H9 (cell line): ENCODE data around the gene PKP1. TPM values are rescaled to one million over a fixed set of nuclear protein-coding genes. Genes with fewer than 3 reads are reported as not detected.

ENCODE experiments used
- DNase-seq: peaks from one replicate; pipeline ENCODE4 v3.0.0-alpha.2; 2017
- H2AFZ ChIP-seq: one replicate; pipeline ENCODE4 v1.6.1; 2013; ENCODE audit warnings: mild to moderate bottlenecking, low read length, control low read depth, moderate library complexity
- H2AK5ac ChIP-seq: 2 replicates; pipeline ENCODE4 v1.6.1; 2013; ENCODE audit warnings: low read length, control low read depth, mixed read lengths; ENCODE audit not compliant: insufficient read length
- H2BK120ac ChIP-seq: one replicate; pipeline ENCODE4 v1.6.1; 2013; ENCODE audit warnings: low read depth, mild to moderate bottlenecking, low read length, control low read depth, inconsistent platforms; ENCODE audit not compliant: poor library complexity, severe bottlenecking
- H2BK12ac ChIP-seq: 2 replicates; pipeline ENCODE4 v1.6.1; 2013; ENCODE audit warnings: low read length, control low read depth, mixed read lengths, low read depth; ENCODE audit not compliant: insufficient read length
- H2BK15ac ChIP-seq: 2 replicates; pipeline ENCODE4 v1.6.1; 2013; ENCODE audit warnings: low read depth, low read length, control low read depth
- H2BK20ac ChIP-seq: one replicate; pipeline ENCODE4 v1.6.1; 2013; ENCODE audit warnings: low read depth, mild to moderate bottlenecking, low read length, control low read depth, inconsistent platforms; ENCODE audit not compliant: poor library complexity, severe bottlenecking
- H2BK5ac ChIP-seq: 2 replicates; pipeline ENCODE4 v1.6.1; 2013; ENCODE audit warnings: low read length, control low read depth, mixed read lengths; ENCODE audit not compliant: insufficient read length
- H3K14ac ChIP-seq: 2 replicates; pipeline ENCODE4 v1.6.1; 2013; ENCODE audit warnings: low read length, control low read depth; ENCODE audit not compliant: insufficient read depth
- H3K18ac ChIP-seq: 2 replicates; pipeline ENCODE4 v1.6.1; 2013; ENCODE audit warnings: low read depth, mild to moderate bottlenecking, mixed read lengths, low read length, control low read depth; ENCODE audit not compliant: insufficient read length
- H3K23ac ChIP-seq: 2 replicates; pipeline ENCODE4 v1.6.1; 2013; ENCODE audit warnings: low read length, control low read depth, mixed read lengths, low read depth; ENCODE audit not compliant: insufficient read length
- H3K23me2 ChIP-seq: 2 replicates; pipeline ENCODE4 v1.6.1; 2013; ENCODE audit warnings: low read depth, mild to moderate bottlenecking, mixed read lengths, low read length, control low read depth; ENCODE audit not compliant: insufficient read length, poor library complexity, severe bottlenecking
- H3K27ac ChIP-seq: 2 replicates; pipeline ENCODE4 v1.5.1; 2013; ENCODE audit warnings: low read length, control low read depth, mixed read lengths, low read depth; ENCODE audit not compliant: insufficient read length
- H3K27me3 ChIP-seq: 2 replicates; pipeline ENCODE4 v1.6.1; 2013; ENCODE audit warnings: low read length, control low read depth, inconsistent platforms; ENCODE audit not compliant: insufficient read depth
- H3K4ac ChIP-seq: 2 replicates; pipeline ENCODE4 v1.6.1; 2013; ENCODE audit warnings: low read depth, mild to moderate bottlenecking, control low read depth, inconsistent platforms, low read length, moderate library complexity
- H3K4me1 ChIP-seq: 2 replicates; pipeline ENCODE4 v1.6.1; 2013; ENCODE audit warnings: low read length, control low read depth, inconsistent platforms; ENCODE audit not compliant: insufficient read depth
- H3K4me2 ChIP-seq: 2 replicates; pipeline ENCODE4 v1.6.1; 2013; ENCODE audit warnings: low read length, control low read depth, mixed read lengths; ENCODE audit not compliant: insufficient read length, insufficient read depth
- H3K56ac ChIP-seq: 2 replicates; pipeline ENCODE4 v1.6.1; 2013; ENCODE audit warnings: low read depth, mild to moderate bottlenecking, mixed read lengths, low read length, control low read depth; ENCODE audit not compliant: insufficient read length
- H3K79me1 ChIP-seq: 2 replicates; pipeline ENCODE4 v1.6.1; 2013; ENCODE audit warnings: low read depth, mild to moderate bottlenecking, moderate library complexity, low read length, control low read depth, inconsistent platforms; ENCODE audit not compliant: insufficient read depth, poor library complexity, severe bottlenecking
- H3K79me2 ChIP-seq: 2 replicates; pipeline ENCODE4 v1.6.1; 2013; ENCODE audit warnings: low read length, control low read depth, inconsistent platforms; ENCODE audit not compliant: insufficient read depth
- H3K9ac ChIP-seq: 2 replicates; pipeline ENCODE4 v1.6.1; 2013; ENCODE audit warnings: low read length, control low read depth, mixed read lengths; ENCODE audit not compliant: insufficient read length; ENCODE audit errors: extremely low read depth
- H3K9me3 ChIP-seq: one replicate; pipeline ENCODE4 v1.6.1; 2013; ENCODE audit warnings: low read depth, low read length, inconsistent platforms; ENCODE audit not compliant: control insufficient read depth
- H3T11ph ChIP-seq: one replicate; pipeline ENCODE4 v1.6.1; 2013; ENCODE audit warnings: mild to moderate bottlenecking, low read length, control low read depth, inconsistent platforms
- H4K20me1 ChIP-seq: one replicate; pipeline ENCODE4 v1.6.1; 2013; ENCODE audit not compliant: control insufficient read depth, insufficient read length, insufficient read depth
- H4K5ac ChIP-seq: 2 replicates; pipeline ENCODE4 v1.6.1; 2013; ENCODE audit warnings: low read depth, mild to moderate bottlenecking, mixed read lengths, low read length, control low read depth; ENCODE audit not compliant: insufficient read length
- H4K8ac ChIP-seq: replicated peaks from 2 replicates; pipeline ENCODE4 v1.6.1; 2013; ENCODE audit warnings: low read length, control low read depth, mixed read lengths, low read depth; ENCODE audit not compliant: insufficient read length
- H4K91ac ChIP-seq: 2 replicates; pipeline ENCODE4 v1.6.1; 2013; ENCODE audit warnings: low read depth, mild to moderate bottlenecking, moderate library complexity, mixed read lengths, low read length, control low read depth; ENCODE audit not compliant: insufficient read length
- H3K27ac Mint-ChIP-seq, 3 experiments: 2 replicates in 2 of 3; 3 replicates in 1 of 3; pipeline ENCODE4 v1.8.0; 2020 to 2021; ENCODE audit warnings: mixed read lengths in 3 of 3, mild to moderate bottlenecking in 1 of 3, moderate library complexity in 1 of 3
- H3K27me3 Mint-ChIP-seq: 2 replicates; pipeline ENCODE4 v1.8.0; 2021; ENCODE audit warnings: low read depth, mild to moderate bottlenecking, moderate library complexity, mixed read lengths
- H3K36me3 Mint-ChIP-seq, 3 experiments: 2 replicates in 2 of 3; 3 replicates in 1 of 3; pipeline ENCODE4 v1.8.0; 2020 to 2021; ENCODE audit warnings: low read depth in 3 of 3, mixed read lengths in 3 of 3; ENCODE audit not compliant: insufficient read depth in 1 of 3
- H3K4me1 Mint-ChIP-seq, 2 experiments: 2 replicates each; pipeline ENCODE4 v1.8.0; 2020; ENCODE audit warnings: mixed read lengths in 2 of 2
- H3K4me3 Mint-ChIP-seq, 2 experiments: 2 replicates in 1 of 2; 3 replicates in 1 of 2; pipeline ENCODE4 v1.8.0; 2020 to 2021; ENCODE audit warnings: mild to moderate bottlenecking in 2 of 2, mixed read lengths in 2 of 2, moderate library complexity in 1 of 2
- H3K9me3 Mint-ChIP-seq, 2 experiments: 2 replicates in 1 of 2; 3 replicates in 1 of 2; pipeline ENCODE4 v1.8.0; 2020; ENCODE audit warnings: mild to moderate bottlenecking in 2 of 2, mixed read lengths in 2 of 2, moderate library complexity in 1 of 2
- WGBS: extraction: QIAGEN DNeasy Blood & Tissue Kit; methylation state at CpG from one replicate; pipeline ENCODE4 v1.1.7; 2013; ENCODE audit warnings: missing lambda C conversion rate, low lambda C conversion rate, mixed read lengths; ENCODE audit not compliant: insufficient read length; ENCODE audit errors: extremely low coverage; 5-methylcytosine and 5-hydroxymethylcytosine counted together
- total RNA-seq: library from RNA; stranded (reverse); gene quantifications from 2 replicates; pipeline ENCODE4 v1.2.1, GENCODE V29; 2021
- TF ChIP-seq, protein P1 (sequence below): fragments of 200-600 bp; sonication (generic); conservative IDR thresholded peaks from 3 replicates; pipeline ENCODE4 v1.8.0; 2021; ENCODE audit warnings: antibody characterized with exemption, mild to moderate bottlenecking

PKP1 gene
- total RNA-seq, 1 experiment from 2014 or later, result 0.09 TPM

DNA sequence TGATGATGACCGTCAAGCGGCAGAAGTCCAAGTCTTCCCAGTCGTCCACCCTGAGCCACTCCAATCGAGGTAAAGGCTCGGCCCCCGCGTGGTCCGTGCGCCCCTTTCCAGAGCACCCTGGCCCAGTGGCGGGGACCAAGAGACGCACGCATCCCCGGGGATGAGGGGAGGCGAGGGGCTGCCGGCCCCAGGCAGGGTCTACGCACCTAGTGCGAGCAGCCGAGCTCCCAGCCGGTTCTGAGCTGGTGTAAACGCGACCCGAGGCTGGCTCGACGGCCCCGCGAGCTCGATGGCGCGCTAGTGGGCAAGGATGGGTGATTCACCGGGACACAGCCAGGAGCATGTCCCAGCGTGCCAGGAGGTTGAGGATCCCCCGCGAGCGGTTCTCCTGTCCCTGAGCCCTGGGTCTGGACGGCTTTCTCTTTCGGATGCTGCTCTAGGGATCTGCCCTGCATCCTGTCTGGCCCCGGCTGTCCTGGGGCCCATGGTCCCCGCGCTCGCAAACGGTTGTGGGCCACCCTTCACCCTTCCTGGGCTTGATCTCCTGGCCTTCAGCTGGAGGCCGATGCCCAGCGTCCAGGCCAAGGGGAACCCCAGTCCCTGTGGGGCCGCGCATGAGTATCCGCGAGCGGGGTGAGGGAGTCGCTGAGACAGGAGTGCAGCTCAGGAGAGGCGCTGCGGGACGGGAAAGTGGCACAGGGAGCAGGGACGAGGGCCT, 689 bp downstream of the PKP1 start:
- H3K27ac Mint-ChIP-seq, result no peak overlapping the region
- Histone ChIP-seq H2BK15ac (no peak overlapping the region), H3K4me1 (no peaks in the 10 kb centered on the region), H2BK20ac (no peak overlapping the region), H4K8ac (no peak overlapping the region), H3K23ac (no peak overlapping the region), H3K18ac (no peak overlapping the region), H3K27ac (no peak overlapping the region), H2AFZ (no peak overlapping the region), H2BK5ac (no peak overlapping the region), H3K56ac (no peak overlapping the region), H2BK120ac (no peak overlapping the region), H3K9me3 (no peaks in the 10 kb centered on the region), H3K27me3 (no peaks in the 10 kb centered on the region; the same call in 1 of the 2 replicates), H3K14ac (no peak overlapping the region; the same call in 1 of the 2 replicates), H4K91ac (no peak overlapping the region), H3K23me2 (no peaks in the 10 kb centered on the region), H3K79me2 (no peaks in the 10 kb centered on the region), H3K9ac (no peak overlapping the region), H3K4me2 (no peak overlapping the region), H4K5ac (no peak overlapping the region), H3K4ac (no peak overlapping the region), H3T11ph (no peak overlapping the region), H2BK12ac (no peak overlapping the region), H4K20me1 (no peaks in the 10 kb centered on the region), H3K79me1 (no peaks in the 10 kb centered on the region), H2AK5ac (no peak overlapping the region)
- peaks cover 30 to 34% of the 10 kb centered on the region in 2 experiments for H3K4me1 Mint-ChIP-seq
- no peaks in the 10 kb centered on the region for H3K36me3 Mint-ChIP-seq
- DNase-seq, result peak; percentile 47
- H3K27me3 Mint-ChIP-seq, result peaks cover 49% of the 10 kb centered on the region
- H3K4me3 Mint-ChIP-seq, result no peak overlapping the region
- TF ChIP-seq, protein P1, sequence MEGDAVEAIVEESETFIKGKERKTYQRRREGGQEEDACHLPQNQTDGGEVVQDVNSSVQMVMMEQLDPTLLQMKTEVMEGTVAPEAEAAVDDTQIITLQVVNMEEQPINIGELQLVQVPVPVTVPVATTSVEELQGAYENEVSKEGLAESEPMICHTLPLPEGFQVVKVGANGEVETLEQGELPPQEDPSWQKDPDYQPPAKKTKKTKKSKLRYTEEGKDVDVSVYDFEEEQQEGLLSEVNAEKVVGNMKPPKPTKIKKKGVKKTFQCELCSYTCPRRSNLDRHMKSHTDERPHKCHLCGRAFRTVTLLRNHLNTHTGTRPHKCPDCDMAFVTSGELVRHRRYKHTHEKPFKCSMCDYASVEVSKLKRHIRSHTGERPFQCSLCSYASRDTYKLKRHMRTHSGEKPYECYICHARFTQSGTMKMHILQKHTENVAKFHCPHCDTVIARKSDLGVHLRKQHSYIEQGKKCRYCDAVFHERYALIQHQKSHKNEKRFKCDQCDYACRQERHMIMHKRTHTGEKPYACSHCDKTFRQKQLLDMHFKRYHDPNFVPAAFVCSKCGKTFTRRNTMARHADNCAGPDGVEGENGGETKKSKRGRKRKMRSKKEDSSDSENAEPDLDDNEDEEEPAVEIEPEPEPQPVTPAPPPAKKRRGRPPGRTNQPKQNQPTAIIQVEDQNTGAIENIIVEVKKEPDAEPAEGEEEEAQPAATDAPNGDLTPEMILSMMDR, result no peak
- no peaks in the 10 kb centered on the region for H3K9me3 Mint-ChIP-seq
- no CpG with 5 or more reads among the region's 53 CpGs for WGBS
